Measurements from ENCODE around the gene PADI4.

Gene PADI4

DNA sequence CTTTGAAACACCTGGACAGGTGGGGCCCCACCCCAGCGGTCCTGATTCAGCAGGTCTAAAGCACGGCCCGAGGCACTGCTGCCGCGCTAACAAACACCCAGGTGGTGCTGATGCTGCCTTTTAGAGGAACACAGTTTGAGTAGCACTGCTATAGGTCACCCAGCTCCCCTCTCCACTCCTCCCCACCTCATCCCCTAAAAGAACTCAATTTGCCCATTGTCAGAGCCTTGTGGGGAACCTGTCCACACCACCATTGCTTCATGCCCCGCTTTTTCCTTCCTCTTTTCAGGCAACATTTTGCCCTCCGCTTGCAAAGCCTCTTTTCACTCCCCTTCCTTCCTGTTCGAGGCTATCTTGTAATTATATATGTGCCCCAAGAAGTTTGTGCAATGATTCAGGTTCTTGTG lies 26.2 kb upstream of the PADI4 start:
- in situ Hi-C loops (cut with MboI; ENCODE audit: low sequenced_read_pairs) = no loop called here

DNA sequence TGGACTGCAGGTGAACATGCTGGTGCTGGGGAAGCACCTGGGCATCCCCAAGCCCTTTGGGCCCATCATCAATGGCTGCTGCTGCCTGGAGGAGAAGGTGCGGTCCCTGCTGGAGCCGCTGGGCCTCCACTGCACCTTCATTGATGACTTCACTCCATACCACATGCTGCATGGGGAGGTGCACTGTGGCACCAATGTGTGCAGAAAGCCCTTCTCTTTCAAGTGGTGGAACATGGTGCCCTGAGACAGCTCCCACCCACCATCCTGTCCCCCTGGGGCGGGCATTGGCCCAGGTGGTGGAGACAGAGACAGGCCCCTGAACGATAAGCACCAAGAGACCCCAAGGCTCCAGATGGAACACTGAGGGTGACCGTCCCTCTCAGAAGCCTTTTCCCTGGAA lies 25.2 kb upstream of the PADI4 start:
- in situ Hi-C loops (cut with MboI; ENCODE audit: low sequenced_read_pairs) = no loop called here

DNA sequence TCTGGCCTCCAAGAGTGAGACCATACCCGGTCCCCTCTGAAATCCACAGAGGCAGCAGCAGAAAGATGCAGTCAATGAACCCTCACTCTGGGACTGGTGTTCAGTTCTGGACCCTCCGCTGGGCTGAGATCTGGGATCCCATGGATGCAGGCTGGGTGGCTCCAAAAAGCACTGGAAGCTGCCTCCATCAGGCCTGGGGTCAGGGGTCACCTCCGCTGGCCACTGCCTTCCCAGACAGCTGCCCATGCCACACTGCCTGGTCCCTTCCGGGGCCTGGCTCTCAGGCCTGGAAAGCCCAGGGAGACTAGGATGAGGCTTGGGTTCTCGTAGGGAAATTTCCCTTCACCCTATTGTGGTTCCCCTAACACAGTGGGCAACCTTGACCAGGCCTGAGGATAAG lies 21.4 kb upstream of the PADI4 start:
- in situ Hi-C loops (cut with MboI; ENCODE audit: low sequenced_read_pairs) = no loop called here

DNA sequence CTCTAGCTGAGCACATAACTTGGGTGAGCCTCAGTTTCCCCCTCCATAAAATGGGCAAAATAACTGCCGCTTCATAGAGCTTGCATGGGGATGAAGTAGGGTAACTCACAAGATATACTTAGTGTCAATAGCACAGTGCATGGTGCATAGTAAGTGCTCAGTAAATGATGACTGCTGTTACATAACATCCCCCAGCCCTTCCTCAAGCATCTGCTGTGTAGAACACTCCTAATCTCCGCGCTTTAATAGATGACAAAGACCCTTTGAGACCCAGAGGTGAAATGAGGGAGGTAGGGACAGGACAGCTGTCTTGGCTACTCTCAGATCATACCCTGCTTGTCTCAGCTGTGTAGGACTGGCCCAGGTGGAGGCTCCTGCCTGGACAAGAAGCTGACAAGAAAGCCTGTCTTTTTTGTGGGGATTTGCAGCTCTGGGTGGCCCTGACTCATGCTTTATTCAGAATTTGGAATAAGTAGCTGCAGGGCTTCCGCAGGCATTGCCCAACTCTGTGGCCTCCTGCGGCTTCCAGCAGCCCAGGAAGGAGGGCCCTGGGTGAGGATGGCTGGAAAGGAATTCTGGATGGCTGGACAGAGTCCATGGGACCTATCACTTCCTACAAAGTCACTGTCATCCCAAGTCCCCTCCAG lies 20.7 kb upstream of the PADI4 start:
- in situ Hi-C loops (cut with MboI; ENCODE audit: low sequenced_read_pairs) = no loop called here

DNA sequence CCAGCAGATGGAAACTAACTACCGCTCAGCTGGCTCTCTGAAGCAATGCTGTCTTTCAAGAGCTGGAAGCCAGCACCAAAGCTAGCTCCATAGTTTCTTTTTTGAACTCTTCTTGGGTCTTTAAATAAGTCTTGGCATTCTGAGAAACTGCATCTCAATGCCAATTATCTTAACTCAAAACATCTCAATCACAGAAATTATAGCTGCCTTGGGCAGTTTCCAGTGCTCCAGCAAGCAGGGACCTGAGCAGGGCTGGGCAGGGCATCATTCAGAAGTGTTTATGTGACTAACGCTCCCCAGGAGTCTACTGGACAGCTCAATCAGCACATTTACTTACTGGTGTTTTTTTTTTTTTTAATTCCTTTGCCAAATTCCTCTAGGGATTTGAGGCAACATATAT lies 18.3 kb upstream of the PADI4 start:
- in situ Hi-C loops (cut with MboI; ENCODE audit: low sequenced_read_pairs) = no loop called here

DNA sequence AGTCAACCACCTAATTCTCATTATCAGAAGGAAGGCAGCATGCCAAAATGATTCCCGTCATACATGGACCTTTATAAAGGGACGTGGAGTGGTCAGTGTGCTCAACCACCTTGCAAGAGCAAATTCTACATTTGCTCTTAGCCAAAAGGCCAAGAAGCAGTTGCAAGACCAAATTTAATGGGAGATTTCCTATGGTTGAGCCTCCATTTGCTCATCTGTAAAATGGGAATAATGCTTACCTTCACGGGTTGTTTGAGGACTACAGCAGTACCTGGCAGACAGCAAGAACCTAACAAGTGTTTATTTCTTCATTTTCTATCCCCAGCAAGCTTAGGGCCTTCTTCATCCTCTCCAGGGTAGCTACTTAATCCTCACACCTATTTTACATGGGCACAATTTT lies 17.4 kb upstream of the PADI4 start:
- in situ Hi-C loops (cut with MboI; ENCODE audit: low sequenced_read_pairs) = no loop called here

DNA sequence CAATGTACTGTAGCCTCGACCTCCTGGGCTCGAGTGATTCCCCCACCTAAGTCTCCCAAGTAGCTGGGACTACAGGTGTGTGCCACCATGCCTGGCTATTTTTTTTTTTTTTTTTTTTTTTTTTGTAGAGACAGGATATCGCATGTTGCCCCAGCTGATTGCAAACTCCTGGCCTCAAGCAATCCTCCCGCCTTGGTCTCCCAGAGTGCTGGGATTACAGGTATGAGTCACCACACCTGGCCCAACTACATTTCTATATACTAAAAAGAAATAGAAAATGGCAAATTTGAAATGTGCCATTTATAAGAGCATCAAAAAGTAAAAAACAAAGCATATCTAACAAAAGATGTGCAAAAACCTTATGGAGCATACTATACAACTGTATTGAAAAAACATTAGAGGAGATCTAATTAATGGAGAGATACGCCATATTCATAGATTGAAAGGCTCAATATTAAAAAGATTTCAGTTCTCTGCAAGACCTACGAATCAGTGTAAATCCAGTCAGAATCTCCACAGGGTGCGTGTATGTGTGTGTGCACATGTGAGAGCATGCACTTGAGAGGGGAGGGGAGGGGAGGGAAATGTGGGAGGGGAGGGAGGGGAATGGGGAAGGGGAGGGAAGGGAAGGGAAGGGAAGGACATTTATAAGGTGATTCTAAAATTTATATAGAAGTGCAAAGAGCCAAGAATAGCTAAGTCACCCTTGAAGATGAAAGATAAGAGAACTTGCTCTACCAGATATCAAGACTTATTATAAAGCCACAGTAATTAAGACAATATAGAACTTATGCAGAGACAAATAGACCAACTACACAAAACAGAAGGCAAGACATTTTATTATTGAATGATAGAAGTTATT lies 15.5 kb upstream of the PADI4 start:
- in situ Hi-C loops (cut with MboI; ENCODE audit: low sequenced_read_pairs) = no loop called here

DNA sequence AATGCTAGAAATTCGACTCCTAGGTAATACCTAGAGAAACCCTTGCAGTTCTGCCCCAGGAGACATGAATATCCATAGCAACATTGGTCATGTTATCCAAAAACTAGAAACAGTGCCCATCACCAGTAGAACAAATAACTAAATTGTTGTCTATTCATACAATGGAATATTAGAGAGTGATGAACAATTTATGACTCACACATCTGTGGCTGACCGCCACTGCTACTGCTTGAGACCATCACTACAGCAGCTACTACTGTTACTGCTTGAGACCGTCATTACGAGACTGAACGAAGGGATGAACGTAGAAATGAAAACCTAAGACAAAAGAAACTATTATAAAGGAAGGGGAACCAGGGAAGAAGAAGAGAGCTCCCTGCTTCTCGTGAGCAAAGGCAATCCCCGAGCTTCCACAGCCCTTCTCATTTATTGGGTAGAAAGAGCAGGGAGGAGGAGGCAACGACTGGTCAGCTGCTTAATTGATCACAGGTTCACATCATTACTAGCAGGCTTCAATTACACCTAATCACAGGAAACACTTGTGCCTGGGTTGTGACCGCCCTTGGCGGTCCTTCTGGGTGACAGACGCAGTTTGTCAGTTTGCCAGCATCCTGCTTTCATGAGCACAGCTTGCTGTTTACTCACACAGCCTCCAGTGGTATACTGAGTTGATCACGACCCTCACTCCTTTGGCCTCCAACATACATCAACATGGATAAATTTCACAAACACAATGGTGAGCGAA lies 14.1 kb upstream of the PADI4 start:
- in situ Hi-C loops (cut with MboI; ENCODE audit: low sequenced_read_pairs) = no loop called here

DNA sequence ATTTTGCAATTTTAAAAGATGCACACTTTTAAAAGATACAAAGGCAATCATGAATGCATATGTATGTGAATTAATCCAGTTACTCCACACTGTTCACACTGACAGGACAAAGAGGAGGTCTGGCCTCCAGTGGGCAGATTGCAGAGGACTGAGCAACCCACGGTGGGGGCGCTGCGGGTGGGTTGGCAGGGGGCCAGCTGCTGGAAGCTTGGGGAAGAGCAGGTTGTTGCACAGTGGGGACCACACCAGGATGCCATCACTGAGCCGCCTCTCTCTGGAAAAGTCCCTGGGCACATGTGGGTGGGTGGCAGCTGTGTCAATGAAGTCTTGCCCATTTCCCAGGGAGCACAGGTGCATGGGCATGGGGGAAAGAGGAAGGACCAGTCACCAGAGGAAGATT lies 12.7 kb upstream of the PADI4 start:
- in situ Hi-C loops (cut with MboI; ENCODE audit: low sequenced_read_pairs) = no loop called here

DNA sequence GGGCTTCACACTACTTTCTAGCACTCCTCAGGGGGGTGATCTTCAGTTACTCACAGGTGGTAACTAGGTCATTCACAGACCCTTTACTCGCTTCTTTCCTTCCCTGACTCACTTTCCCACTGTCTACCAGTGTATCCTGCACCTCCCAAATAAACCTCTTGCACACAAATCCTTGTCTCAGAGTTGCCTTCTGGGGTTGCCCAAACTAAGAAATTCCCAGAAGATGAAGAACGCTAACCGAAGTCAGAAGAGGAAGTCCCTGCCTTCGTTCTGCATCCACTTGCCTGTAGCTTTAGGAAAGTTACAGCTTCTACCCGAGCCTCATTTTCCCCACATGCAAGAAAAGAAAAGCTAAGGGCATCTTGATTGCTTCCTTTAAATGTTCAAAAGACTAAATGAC lies 11.9 kb upstream of the PADI4 start:
- in situ Hi-C loops (cut with MboI; ENCODE audit: low sequenced_read_pairs) = no loop called here

DNA sequence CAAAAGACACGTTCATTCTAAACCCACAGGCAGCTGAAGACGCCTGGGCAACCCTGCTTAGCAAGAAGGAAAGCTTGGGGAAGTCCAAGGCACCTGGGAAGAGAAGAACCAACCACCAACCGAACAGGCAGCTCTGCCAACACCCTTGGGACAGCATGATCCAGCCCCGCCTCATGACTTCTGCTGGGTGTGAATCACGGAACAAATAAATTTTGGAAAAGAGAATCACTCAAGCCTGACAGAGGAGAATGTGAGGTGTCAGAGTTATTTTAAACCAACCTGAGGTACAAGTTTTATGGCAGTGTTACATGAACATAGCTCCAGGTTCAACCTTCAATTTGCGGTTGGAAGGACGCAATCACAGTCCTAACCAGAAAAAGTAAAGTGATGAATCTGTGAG lies 10.0 kb upstream of the PADI4 start:
- in situ Hi-C loops (cut with MboI; ENCODE audit: low sequenced_read_pairs) = no loop called here

DNA sequence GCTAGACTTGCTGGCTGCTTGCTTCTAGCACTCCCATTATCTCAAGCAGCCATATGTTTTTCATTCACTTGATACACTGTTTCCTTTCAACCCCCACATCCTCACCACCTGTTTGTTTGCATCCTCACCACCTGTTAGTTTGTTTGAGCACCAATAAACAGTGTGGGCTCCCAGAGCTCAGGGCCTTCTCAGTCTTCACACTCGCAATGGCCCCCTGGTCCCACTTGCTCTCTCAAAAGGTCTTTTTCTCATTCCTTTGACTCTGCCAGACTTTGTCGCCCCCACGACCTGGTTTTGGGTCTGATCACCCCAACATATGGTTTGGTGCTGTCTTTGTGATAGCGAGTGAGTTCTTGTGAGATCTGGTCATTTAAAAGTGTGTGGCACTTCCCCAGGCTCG lies 6.2 kb upstream of the PADI4 start:
- in situ Hi-C loops (cut with MboI; ENCODE audit: low sequenced_read_pairs) = no loop called here

DNA sequence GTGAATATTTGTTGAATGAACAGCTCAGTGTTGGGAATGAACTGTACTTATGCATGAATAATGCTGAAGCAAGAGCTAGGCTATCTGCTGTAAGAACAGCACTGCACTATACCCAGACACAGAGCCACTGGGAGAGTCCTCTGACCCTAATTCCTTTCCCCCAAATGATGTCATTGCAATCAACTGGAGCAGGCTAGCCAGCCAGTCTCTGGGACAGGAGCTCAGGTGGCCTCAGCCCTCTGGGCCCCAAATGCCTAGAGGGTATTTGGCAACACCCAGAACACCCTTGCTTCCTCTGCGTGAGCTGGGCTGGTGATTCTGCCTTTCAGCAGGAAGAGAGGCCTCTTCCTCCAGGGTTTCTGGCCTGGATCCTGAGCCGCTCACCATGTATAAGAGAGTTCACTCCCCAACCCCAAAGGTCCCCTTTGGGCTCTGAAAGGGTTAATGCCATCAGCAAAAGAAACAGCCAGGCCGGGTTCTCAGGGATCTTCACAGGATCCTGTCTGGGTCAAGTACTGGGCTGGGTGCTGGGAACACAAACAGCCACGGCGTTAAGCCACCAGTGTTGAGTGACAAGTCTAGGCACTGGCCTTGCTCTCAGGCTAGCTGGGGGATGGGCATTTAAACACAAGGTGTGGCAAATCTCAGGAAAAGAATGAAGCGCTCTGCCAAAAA lies 3.7 kb upstream of the PADI4 start:
- in situ Hi-C loops (cut with MboI; ENCODE audit: low sequenced_read_pairs) = no loop called here

DNA sequence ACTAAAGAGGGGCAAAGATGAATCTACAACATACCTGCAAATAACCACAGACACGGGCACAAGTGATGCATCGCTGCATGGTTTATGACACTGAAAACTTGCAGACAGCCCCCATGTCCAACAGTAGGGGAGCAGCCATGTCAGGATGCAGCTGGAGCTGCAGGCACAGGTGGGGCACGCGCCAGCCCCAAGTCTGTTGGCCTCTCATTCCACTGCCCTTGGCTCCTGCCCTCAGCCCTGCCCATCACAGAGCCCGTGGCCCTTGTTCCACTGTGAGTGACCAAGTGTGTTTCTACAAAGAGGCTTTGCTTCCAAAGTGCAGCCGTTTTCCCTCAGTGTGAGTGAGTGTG lies 3.2 kb upstream of the PADI4 start:
- in situ Hi-C loops (cut with MboI; ENCODE audit: low sequenced_read_pairs) = no loop called here

DNA sequence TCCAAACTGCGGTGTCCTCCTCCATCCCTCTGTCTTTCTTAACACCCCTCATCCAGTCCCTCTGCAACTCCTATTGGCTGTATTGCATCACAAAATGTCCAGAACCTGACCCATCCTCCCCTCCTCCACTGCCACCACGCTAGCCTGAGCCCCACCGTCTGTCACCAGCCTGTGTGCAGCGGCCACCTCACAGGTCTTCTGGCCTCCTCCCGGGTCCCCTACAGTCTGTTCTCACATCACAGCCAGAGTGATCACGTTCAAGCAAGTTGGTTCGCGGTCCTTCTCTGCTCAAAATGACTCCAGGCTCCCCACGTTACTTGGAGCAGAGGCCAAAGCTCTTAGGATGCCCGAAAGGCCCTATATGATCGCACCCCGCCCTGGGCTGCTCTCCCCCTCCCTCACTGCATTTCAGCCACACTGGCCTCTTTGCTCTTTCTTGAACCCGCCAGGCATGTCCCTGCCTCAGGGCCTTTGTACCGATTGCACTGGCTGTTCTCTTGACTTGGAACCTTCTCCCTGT lies 2.4 kb upstream of the PADI4 start:
- in situ Hi-C loops (cut with MboI; ENCODE audit: low sequenced_read_pairs) = no loop called here

DNA sequence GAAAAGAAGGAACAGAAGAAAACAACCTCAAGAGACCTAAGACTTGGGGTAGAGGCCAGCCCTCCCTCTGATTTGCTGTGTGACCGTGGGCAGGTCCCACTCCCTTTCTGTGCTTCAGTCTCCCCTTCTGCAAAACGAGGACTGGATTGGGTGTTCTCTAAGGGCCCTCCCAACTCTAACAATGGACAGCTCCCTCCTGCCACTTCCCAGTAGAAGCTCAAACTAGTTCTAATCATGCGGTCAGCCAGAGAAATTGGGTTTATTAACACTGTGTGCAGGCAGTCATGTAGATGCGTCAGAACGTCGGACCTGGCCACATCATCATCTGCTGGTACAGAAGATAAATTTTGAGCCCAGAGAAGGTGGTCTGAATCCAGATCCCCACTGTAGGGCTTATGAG lies 1.6 kb upstream of the PADI4 start:
- in situ Hi-C loops (cut with MboI; ENCODE audit: low sequenced_read_pairs) = no loop called here

DNA sequence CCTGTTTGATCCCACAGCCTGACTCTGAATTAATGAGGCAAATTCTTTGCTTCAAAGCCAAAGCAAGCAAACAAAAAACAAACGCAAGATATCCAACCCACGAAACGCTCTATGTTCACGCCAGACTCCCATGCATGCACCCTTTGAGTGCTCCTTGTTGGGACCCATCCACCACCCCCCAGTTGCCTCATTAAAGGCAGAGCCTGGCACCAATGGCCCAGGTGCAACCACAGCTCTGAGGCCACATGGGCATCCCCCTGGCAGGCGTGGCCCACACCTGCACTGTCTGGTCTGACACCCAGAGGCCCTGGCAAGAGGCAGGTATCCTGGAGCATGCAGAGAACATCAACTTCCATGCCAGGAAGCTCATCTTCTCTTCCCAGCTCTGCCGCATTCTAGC lies 1.1 kb upstream of the PADI4 start:
- in situ Hi-C loops (cut with MboI; ENCODE audit: low sequenced_read_pairs) = no loop called here

DNA sequence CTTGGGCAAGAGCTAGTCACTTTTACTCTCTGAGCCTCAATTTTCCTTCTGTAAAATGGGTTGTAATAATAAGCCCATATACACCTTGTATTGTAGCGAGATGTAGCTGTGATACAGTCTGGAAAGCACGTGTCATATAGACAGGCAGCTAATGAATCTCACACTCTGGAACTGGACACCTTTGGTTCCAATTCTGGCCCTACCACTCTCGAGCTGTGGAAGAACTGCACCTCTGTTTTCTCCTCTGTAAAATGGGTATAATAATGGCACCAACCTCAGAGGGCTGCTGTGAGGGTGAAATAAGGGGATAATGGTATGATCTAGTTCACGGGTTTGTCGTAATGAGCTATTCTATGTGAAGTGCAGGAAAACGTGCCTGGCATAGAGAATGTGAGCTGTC lies 668 bp upstream of the PADI4 start:
- in situ Hi-C loops (cut with MboI; ENCODE audit: low sequenced_read_pairs) = no loop called here

DNA sequence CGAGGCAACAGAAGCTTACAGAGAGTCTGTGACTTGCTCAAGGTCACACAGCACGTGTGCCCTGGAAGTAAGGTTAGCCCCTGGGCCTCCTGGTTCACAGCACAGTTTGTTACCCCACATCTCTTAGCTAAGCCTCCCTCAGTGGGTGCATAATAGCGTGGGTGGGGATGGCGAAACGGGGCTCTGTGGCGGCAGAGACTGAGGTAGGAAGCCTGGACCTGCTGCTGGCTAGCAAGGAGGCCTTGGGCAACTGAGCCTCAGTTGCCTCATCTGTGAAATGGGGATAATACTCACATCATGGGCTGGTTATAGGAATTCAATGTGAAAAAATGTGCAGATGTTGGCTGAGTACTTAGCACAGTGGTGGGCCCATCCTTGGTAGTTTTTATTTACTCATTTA lies 596 bp downstream of the PADI4 start:
- in situ Hi-C loops (cut with MboI; ENCODE audit: low sequenced_read_pairs) = no loop called here

DNA sequence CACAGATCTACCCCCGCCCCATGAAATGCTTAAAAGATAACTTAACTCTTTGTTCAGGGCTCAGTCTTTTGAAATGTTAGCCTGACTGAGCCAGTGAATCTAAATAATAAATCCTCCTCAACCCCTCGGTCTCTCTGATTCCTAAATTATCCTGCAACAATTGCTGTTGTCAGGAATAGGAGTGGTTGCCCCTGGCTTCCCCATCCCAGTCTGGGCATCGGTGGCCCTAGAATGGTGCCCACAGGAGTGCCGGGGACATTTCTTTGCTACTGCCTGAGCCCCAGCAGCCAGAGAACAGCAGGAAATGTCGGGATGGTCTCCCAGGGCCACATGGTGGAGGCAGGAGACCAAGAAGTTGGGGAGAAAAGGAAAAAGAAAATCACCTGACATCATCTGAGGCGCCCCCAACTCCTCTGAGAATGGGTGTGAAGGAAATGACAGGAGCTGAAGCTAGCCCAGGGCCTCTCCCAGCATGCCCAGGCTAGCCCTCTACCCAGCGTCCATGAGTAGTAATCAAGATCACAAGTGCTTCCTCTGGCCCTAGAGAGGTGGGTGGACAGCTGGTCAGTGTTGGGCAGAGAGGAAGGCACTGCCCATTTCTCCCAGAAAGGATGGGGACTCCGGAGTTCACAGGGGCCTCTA lies 1.6 kb downstream of the PADI4 start:
- in situ Hi-C loops (cut with MboI; ENCODE audit: low sequenced_read_pairs) = no loop called here
